Mesenchymal stem cell (in vitro differentiated cells and primary cell): ENCODE measurements around the gene PDS5B. TPM values are rescaled to one million over a fixed set of nuclear protein-coding genes. Genes with fewer than 3 reads are reported as not detected.
"Not testable (repeated sequence)": the region's sequence is repeated elsewhere in the genome, so short reads cannot be mapped to it uniquely, and the experiment has no call there.

Source experiments
- DNase-seq: peaks from one replicate; pipeline ENCODE4 v3.0.0-alpha.2; 2013
- H2AFZ ChIP-seq: one replicate; pipeline ENCODE4 v1.6.1; 2013; ENCODE audit warnings: low read depth, mild to moderate bottlenecking, control low read depth, inconsistent platforms, low read length, moderate library complexity
- H2AK5ac ChIP-seq: 2 replicates; pipeline ENCODE4 v1.6.1; 2013; ENCODE audit warnings: low read length, moderate library complexity, mild to moderate bottlenecking, inconsistent platforms; ENCODE audit not compliant: severe bottlenecking
- H2BK120ac ChIP-seq: one replicate; pipeline ENCODE4 v1.6.1; 2013; ENCODE audit warnings: low read depth, mild to moderate bottlenecking, inconsistent platforms, low read length, moderate library complexity
- H2BK12ac ChIP-seq, 2 experiments: one replicate each; pipeline ENCODE4 v1.6.1; 2013; ENCODE audit warnings: inconsistent platforms in 2 of 2, low read length in 2 of 2, mild to moderate bottlenecking in 2 of 2, moderate library complexity in 2 of 2, control low read depth in 1 of 2
- H2BK15ac ChIP-seq: one replicate; pipeline ENCODE4 v1.6.1; 2013; ENCODE audit warnings: mild to moderate bottlenecking, low read depth, inconsistent platforms; ENCODE audit not compliant: poor library complexity, severe bottlenecking
- H2BK5ac ChIP-seq: 2 replicates; pipeline ENCODE4 v1.6.1; 2013; ENCODE audit warnings: low read depth, mild to moderate bottlenecking, low read length, control low read depth, inconsistent platforms; ENCODE audit not compliant: poor library complexity, severe bottlenecking
- H3K14ac ChIP-seq, 2 experiments: one replicate each; pipeline ENCODE4 v1.6.1; 2013; ENCODE audit warnings: inconsistent platforms in 2 of 2, low read length in 2 of 2, control low read depth in 1 of 2, mild to moderate bottlenecking in 1 of 2, moderate library complexity in 1 of 2
- H3K18ac ChIP-seq, 2 experiments: one replicate each; pipeline ENCODE4 v1.6.1; 2013; ENCODE audit warnings: inconsistent platforms in 2 of 2, low read length in 2 of 2, control low read depth in 1 of 2, low read depth in 1 of 2, mild to moderate bottlenecking in 1 of 2
- H3K23ac ChIP-seq, 2 experiments: one replicate each; pipeline ENCODE4 v1.6.1; 2013; ENCODE audit warnings: inconsistent platforms in 2 of 2, low read length in 2 of 2, mild to moderate bottlenecking in 2 of 2, moderate library complexity in 2 of 2, control low read depth in 1 of 2
- H3K27ac ChIP-seq: 2 replicates; pipeline ENCODE4 v1.5.1; 2013; ENCODE audit warnings: mild to moderate bottlenecking, moderate library complexity, low read length, control low read depth, inconsistent platforms; ENCODE audit not compliant: poor library complexity, severe bottlenecking
- H3K27me3 ChIP-seq, 2 experiments: 2 replicates each; pipeline versions ENCODE4 v1.6.1 to v1.7.0; 2013; ENCODE audit warnings: low read length in 2 of 2, mild to moderate bottlenecking in 2 of 2, moderate library complexity in 2 of 2, control low read depth in 1 of 2, inconsistent platforms in 1 of 2; ENCODE audit not compliant: control insufficient read depth in 1 of 2, insufficient read depth in 1 of 2
- H3K36me3 ChIP-seq, 2 experiments: 2 replicates each; pipeline versions ENCODE4 v1.6.1 to v1.7.0; 2013; ENCODE audit warnings: low read length in 2 of 2, control low read depth in 1 of 2, inconsistent platforms in 1 of 2, low read depth in 1 of 2, mild to moderate bottlenecking in 1 of 2; ENCODE audit not compliant: insufficient read depth in 2 of 2, control insufficient read depth in 1 of 2
- H3K4ac ChIP-seq, 2 experiments: one replicate each; pipeline ENCODE4 v1.6.1; 2013; ENCODE audit warnings: inconsistent platforms in 2 of 2, low read length in 2 of 2, mild to moderate bottlenecking in 2 of 2, moderate library complexity in 2 of 2, control low read depth in 1 of 2, low read depth in 1 of 2
- H3K4me1 ChIP-seq: 2 replicates; pipeline ENCODE4 v1.6.1; 2013; ENCODE audit warnings: low read depth, low read length, control low read depth; ENCODE audit not compliant: control insufficient read depth, insufficient read depth
- H3K4me2 ChIP-seq: 2 replicates; pipeline ENCODE4 v1.6.1; 2013; ENCODE audit warnings: low read length, mild to moderate bottlenecking, inconsistent platforms; ENCODE audit not compliant: poor library complexity, severe bottlenecking
- H3K4me3 ChIP-seq, 2 experiments: 2 replicates each; pipeline versions ENCODE4 v1.5.1 to v1.7.0; 2013; ENCODE audit warnings: low read length in 2 of 2, mild to moderate bottlenecking in 2 of 2, control low read depth in 1 of 2, low read depth in 1 of 2; ENCODE audit not compliant: insufficient read depth in 1 of 2
- H3K79me1 ChIP-seq: replicated peaks from 2 replicates; pipeline ENCODE4 v1.6.1; 2013; ENCODE audit warnings: mild to moderate bottlenecking, control low read depth, low read length, inconsistent platforms; ENCODE audit not compliant: poor library complexity, severe bottlenecking
- H3K9ac ChIP-seq: 2 replicates; pipeline ENCODE4 v1.7.0; 2013; ENCODE audit warnings: mild to moderate bottlenecking, low read length, moderate library complexity
- H3K9me3 ChIP-seq: 2 replicates; pipeline ENCODE4 v1.7.0; 2013; ENCODE audit warnings: mild to moderate bottlenecking, low read length; ENCODE audit not compliant: control insufficient read depth
- H4K8ac ChIP-seq: one replicate; pipeline ENCODE4 v1.6.1; 2013; ENCODE audit warnings: inconsistent platforms, mild to moderate bottlenecking, low read length, moderate library complexity
- H4K91ac ChIP-seq: one replicate; pipeline ENCODE4 v1.6.1; 2013; ENCODE audit warnings: mild to moderate bottlenecking, low read length, inconsistent platforms
- WGBS: methylation state at CpG from one replicate; pipeline ENCODE4 v1.1.7; 2013; ENCODE audit warnings: mixed read lengths; 5-methylcytosine and 5-hydroxymethylcytosine counted together
- small RNA-seq: library from polyadenylated mRNA; stranded (forward); fragments of <200 nt; extraction: miRNeasy Mini kit (QIAGEN cat#:217004); gene quantifications from one replicate; pipeline ENCODE3, GENCODE V24; 2013; ENCODE audit warnings: low read depth

The PDS5B gene

DNA sequence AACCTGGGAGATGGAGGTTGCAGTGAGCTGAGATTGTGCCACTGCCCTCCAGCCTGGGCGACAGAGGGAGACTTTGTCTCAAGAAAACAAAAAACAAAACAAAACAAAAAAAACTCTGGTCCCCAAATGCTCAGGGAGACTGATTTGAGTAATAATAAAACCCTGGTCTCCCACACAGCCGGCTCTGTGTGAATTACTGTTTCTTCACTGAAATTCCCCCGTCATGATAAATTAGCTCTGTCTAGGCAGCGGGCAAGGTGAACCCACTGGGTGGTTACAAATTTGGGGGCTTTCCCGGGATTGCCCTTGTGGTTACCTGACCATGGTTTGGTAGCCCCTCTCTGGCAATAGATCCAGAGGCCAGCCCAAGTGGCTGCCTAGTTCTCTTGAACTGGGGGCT, 240.1 kb downstream of the PDS5B start:
- not testable (repeated sequence) for H3K4ac ChIP-seq, H2BK15ac ChIP-seq, H3K27me3 ChIP-seq, H2BK5ac ChIP-seq, DNase-seq, H2BK12ac ChIP-seq, H3K4me3 ChIP-seq, H3K9ac ChIP-seq, H4K8ac ChIP-seq, H3K36me3 ChIP-seq, H3K79me1 ChIP-seq, H4K91ac ChIP-seq, H2AFZ ChIP-seq, H3K27ac ChIP-seq, H3K14ac ChIP-seq, H3K18ac ChIP-seq, H2BK120ac ChIP-seq, H3K9me3 ChIP-seq, H3K4me2 ChIP-seq, H3K23ac ChIP-seq
- WGBS, result 98% methylated on average over 5 of the region's 5 CpGs
- peak overlapping the region; percentile 98 for H2AK5ac ChIP-seq
- H3K4me1 ChIP-seq, result peaks cover 16% of the 10 kb centered on the region

Small RNA genes within 50 kb of the gene (small RNA-seq; reads per million reads assigned to genes)
- not detected for gene RNY1P4
